Peyer's patch (tissue), 4 donors: ENCODE measurements around the gene PDLIM7.

Experiments used
- POLR2A ChIP-seq, 2 donors: fragments of 450-650 bp; IDR thresholded peaks; one replicate each; pipeline ENCODE4 v1.5.1; 2017; ENCODE audit warnings: antibody characterized with exemption in 2 of 2, mild to moderate bottlenecking in 2 of 2, moderate library complexity in 2 of 2
- TF ChIP-seq, protein P1 (sequence below), 6 experiments: fragments of 450-650 bp in 4 of 6; fragments of 200-600 bp in 2 of 6; sonication (generic) in 1 of 6; IDR thresholded peaks; one replicate each; pipeline ENCODE4 v1.5.1; 2017 to 2019; ENCODE audit warnings: antibody characterized with exemption in 6 of 6, mild to moderate bottlenecking in 3 of 6, moderate library complexity in 1 of 6

DNA sequence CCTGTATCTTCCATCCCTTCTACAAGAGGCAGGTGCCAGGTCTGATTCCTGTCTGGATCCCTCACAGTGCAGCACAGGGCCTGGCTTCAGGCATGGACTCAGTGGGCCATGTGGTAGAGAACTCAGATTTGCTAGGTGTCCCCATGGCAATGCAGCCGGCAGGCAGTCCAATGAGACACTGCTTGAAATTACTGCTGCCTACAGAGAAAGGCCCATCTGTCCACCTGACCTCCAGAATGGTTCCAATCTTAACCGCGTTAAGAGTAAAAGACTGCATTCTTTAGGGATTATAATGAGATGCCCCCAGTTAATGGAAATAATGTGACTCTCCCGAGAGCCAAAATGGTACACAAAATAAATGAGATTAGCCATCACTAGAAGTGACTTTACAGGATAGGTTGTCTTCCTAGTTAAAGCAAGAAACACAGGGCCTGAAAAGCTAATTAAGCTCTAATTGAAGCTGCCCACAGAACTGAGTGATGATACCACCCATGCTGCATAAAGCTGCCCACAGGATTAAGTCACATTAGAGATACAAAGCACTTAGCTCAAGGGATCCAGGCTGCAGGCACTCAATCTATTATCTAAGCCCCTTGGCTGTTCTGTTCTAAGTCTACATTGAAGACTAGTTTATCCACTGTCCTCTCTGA is 45.5 kb upstream of the PDLIM7 start:
- TF ChIP-seq, protein P1, sequence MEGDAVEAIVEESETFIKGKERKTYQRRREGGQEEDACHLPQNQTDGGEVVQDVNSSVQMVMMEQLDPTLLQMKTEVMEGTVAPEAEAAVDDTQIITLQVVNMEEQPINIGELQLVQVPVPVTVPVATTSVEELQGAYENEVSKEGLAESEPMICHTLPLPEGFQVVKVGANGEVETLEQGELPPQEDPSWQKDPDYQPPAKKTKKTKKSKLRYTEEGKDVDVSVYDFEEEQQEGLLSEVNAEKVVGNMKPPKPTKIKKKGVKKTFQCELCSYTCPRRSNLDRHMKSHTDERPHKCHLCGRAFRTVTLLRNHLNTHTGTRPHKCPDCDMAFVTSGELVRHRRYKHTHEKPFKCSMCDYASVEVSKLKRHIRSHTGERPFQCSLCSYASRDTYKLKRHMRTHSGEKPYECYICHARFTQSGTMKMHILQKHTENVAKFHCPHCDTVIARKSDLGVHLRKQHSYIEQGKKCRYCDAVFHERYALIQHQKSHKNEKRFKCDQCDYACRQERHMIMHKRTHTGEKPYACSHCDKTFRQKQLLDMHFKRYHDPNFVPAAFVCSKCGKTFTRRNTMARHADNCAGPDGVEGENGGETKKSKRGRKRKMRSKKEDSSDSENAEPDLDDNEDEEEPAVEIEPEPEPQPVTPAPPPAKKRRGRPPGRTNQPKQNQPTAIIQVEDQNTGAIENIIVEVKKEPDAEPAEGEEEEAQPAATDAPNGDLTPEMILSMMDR (IDR thresholded peaks at IDR 0.05): no peak
- TF ChIP-seq POLR2A (IDR thresholded peaks at IDR 0.05): no peak
